ENCODE measurements around the gene CYP27C1.
A peak's percentile ranks its signal among the peaks of the same experiment; 100 is the strongest.
"Not testable (repeated sequence)": the region's sequence is repeated elsewhere in the genome, so short reads cannot be mapped to it uniquely, and the experiment has no call there.

Gene CYP27C1, protein sequence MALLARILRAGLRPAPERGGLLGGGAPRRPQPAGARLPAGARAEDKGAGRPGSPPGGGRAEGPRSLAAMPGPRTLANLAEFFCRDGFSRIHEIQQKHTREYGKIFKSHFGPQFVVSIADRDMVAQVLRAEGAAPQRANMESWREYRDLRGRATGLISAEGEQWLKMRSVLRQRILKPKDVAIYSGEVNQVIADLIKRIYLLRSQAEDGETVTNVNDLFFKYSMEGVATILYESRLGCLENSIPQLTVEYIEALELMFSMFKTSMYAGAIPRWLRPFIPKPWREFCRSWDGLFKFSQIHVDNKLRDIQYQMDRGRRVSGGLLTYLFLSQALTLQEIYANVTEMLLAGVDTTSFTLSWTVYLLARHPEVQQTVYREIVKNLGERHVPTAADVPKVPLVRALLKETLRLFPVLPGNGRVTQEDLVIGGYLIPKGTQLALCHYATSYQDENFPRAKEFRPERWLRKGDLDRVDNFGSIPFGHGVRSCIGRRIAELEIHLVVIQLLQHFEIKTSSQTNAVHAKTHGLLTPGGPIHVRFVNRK

DNA sequence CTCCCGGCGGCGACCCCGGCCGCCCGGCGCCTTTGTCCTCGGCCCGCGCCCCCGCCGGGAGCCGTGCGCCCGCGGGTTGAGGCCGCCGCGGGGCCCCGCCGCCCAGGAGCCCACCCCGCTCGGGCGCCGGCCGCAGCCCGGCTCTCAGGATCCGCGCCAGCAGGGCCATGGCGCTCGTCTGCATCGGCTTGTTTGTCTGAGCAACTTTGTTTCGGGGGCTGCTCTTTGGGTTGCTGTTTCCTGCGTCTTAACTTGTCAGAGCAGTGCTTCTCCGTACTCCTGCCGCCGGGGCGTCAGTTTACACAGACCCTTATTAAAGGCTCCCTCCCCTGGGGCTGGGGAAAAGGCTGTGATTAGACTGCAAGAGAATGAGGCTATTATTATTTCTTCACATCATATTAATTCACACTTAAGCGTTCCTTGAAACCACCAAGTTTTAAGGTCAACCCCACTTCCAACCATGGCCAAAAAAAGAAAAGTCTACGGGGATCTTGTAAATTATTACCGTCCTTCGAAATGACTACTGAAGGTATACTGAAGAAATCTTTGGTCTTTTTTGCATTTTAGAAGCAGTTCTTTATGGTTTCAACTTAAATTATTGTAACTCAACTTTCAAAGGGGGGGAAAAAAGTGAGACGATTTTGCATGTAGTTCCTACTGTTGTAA lies at the start of gene CYP27C1:
Gene CYP27C1, minus strand, starts transcription at position 198 of the 666 bp plus-strand sequence. Its CDS starts 29 bp downstream, at position 169.
- no peak for DNase-seq

- DNase-seq = no peak
Measured at GRCh38 chr2:127261804-127262406, 41.8 kb upstream of the CYP27C1 start.

DNA sequence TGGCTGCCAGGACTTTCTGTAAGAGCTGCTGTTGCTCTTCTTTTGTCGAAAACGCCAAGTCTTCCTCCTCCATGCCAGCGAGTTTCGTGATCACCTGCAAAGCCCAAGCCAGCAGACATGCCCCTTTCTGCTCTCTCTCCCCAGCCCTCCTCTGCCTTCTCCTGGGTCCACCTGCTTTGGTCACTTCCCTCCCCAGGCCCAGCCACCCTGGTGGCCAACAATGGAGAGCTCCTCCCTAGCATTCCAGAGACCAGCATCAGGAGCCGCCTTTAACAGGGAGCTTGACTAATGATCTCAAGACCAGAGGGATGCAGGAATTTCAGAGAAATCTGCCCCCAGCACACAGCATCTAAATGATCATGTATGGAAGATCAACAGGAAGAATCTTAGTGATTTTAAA lies 39.3 kb upstream of the CYP27C1 start:
- DNase-seq = no peak

GRCh38 chr2:127256866-127257265 lies 36.8 kb upstream of the CYP27C1 start:
- no peak for DNase-seq

DNA sequence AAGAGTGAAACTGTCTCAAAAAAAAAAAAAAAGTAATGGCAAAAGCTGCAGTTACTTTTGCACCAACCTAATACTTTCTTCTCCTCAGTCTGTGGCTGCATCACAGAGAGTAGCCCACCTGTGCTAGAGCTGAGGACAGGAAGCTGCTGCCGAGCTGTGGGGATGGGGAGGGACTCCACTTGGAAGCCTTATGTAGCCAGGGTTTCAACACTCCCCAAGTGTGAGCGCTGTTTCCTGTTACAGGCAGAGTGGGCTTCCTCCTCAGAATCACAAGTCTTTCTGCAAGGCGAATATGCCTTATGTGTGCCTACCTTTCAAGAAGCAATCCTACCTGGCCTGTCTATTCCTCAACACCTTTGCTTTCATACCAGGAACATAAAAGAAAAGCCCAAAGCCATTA lies 36.3 kb upstream of the CYP27C1 start:
- no peak for DNase-seq

DNA sequence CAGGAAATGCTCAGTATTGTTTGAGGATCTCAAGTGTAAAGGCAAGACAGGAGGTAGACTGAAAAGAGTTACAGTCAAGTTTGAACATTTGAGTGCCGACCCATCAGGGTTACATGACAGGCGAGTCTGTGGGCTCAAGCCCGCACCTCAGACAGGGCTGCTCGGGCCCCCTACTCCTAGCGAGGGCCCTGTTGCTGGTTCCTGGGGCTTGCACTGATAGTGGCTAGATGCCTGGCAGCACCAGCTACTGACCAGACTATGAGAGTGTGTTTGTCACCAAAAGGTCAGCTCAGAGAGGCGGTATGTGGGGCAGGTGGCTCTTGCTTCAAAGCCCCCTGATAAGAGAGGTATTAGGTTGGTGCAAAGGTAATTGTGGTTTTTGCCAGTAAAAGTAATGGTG lies 35.6 kb upstream of the CYP27C1 start:
- no peak for DNase-seq

- DNase-seq = no peak
Measured at GRCh38 chr2:127255146-127255545, 35.0 kb upstream of the CYP27C1 start.

DNA sequence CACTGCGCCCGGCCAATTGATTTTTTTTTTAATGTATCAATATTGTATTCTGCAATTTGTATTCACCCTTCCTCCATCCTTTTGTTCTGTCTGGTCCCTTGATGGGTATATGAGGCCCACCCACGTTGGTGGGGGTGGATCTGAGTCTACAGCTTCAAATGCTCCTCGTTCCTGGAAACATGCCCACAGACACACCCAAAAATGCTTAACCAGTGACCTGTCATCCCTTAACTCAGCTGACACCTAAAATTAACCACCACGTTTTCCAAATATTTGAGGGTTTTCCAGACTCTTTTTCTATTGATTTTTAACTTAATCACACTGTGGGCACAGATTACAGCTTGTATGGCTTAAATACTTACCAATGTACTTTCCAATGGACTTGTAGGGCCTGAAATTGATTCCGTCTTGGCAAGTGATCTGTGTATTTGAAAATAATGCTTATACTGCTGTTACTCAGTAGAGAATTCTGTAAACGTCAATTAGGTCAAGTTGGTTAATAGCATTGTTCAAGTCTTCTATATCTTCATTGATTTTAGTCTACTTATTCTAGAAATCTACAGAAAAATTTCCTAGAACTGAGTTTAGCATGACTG lies 34.4 kb upstream of the CYP27C1 start:
- no peak for DNase-seq

- DNase-seq = not testable (repeated sequence)
Measured at GRCh38 chr2:127241184-127241583, 21.1 kb upstream of the CYP27C1 start.

DNA sequence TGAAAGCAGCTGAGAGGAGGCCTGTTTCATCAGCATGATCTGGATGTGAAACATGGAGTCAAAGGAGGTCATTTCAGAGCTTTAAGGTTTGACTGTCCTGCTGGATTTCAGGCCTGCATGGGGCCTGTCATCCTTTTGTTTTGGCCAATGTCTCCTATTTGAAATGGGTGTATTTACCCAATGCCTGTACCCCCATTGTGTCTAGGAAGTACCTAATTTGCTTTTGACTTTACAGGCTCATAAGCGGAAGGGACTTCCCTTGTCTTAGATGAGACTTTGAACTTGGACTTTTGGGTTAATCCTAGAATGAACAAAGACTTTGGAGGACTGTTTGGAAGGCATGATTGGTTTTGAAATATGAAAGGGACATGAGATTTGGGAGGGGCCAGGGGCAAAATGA lies 19.3 kb upstream of the CYP27C1 start:
- no peak for DNase-seq

- not testable (repeated sequence) for DNase-seq
Measured at GRCh38 chr2:127237768-127238167, 17.7 kb upstream of the CYP27C1 start.

GRCh38 chr2:127235082-127235702 lies 15.1 kb upstream of the CYP27C1 start:
- DNase-seq = no peak

- no peak for DNase-seq
Measured at GRCh38 chr2:127233710-127234109, 13.6 kb upstream of the CYP27C1 start.

DNA sequence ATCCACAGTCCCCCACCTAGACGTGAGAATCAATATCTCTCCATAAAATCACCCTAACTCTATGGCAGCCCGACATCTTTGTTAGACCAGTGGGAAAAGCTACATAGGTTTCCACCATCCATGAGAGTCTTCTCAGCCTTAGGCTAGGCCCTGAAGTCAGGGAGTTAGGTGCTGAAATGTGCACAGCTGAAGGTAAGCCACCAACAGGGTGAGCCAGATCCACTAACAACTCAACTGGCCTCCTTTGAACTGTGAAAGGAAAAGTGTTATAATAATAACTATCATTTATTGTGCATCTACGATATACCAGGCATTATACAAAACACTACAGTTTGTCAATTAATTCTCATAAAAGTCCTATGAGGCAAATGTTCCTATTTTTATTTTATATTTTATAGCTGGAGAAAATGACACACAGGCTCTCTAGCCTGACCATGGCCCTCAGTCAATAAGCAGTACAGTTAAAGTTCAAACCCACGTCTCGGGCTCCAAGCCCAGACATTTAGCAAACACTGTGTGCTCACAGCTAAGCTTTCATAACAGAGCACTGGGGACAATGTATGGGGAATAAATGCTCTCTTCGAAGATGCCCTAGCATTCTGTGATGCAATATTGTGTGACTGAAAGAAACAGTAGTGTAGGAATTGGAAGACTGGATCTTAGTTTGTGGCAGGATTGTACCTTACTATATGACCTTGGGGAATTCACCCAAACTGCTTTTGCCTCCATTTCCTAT lies 11.2 kb upstream of the CYP27C1 start:
- DNase-seq = no peak

DNA sequence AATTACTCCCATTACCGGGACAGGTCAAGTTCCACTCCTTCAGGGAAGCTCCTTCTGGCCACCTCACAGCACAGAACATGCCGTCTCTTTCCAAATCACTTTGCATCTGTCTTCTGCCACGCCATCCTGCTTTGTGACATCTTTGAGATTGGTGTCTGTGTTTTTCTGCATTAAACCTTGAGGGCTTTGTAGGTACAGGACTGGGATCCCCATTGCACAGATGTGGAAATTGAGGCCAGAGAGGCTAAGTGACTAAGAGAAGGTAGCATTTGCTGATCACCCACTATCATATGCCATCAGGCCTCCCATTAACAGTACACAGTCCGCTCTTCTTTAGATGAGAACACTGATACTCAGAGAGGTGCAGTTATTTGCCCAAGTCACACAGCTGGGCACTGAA lies 9.5 kb upstream of the CYP27C1 start:
- no peak for DNase-seq

DNA sequence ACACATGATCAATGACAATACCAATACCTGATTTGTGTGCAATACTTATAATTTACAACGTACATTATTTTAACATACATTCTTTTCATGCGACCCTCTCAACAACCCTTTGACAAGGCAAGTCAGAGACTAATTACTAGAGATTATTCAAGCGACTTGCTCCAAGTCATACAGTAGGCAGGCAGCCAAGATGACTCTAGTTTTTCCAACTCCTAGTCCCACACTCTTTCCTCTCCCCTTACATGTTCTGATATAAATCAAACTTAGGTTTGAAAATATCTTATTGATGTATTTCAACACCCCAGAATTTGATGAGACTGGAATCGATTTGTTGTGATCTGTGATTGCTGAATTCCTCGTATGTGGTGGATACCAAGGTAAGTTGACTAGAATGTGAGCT lies 8.0 kb upstream of the CYP27C1 start:
- no peak for DNase-seq

- DNase-seq = not testable (repeated sequence)
Measured at GRCh38 chr2:127227264-127227660, 7.2 kb upstream of the CYP27C1 start.

DNA sequence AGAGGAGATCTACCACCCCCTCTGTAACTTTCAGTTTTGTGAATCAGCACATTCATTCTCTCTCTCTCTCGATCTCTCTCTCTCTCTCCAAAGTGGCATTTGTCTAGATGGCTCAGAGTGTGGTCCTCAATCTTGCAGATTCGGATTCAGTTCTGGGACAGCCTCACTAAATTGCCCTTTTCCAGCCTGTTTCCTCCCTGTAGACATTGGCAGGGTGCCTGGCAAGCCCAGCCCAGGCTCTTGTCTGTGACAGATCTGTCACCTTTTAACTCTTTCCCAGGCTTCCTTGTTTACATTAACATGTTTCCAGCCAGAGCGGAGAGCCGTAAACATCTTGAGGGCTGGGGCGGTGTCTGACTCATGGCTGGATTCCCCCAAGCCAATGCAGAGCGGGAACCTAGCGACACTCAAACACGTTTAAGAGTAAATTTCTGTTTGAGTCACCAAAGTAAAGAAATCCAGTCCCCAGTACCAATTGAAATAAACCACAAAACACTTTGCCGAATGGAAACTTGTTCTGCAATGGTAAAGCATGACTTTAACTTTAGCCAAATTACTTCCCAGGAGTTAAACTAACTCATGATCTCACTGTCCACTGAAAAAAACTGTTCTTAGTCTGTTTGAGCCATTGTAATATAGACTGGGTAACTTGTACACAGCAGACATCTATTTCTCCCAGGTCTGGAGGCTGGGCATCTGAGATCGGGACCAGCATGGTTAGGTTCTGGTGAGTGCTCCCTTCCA lies 6.6 kb upstream of the CYP27C1 start:
- peak; percentile 73 for DNase-seq

DNA sequence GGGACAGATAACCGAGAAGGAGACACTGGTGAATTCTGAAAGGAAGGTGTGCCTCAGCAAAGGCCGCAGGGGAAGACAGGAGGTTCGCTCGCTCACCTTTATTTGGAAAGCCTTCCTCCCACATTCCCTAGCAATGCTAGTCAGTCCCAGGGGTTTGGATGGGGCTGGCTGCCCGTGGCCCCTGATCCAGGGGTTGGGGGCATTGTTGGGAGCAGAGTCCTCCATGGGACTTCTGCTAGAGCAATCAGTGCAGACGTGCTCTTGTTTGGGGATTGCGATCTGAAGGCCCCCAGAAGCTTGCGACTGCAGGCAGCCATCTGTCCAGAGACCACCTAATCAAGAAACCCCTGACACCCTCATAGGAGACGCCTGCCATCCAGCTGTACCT lies 6.0 kb upstream of the CYP27C1 start:
- no peak for DNase-seq

- DNase-seq = no peak
Measured at GRCh38 chr2:127225186-127225960, 5.3 kb upstream of the CYP27C1 start.

- DNase-seq = not testable (repeated sequence)
Measured at GRCh38 chr2:127224135-127224534, 4.0 kb upstream of the CYP27C1 start.

Measured in activated CD4-positive, alpha-beta T cell treated with anti-CD3 and anti-CD28 coated beads for 48 hours (primary cell).